Type B pancreatic cell (in vitro differentiated cells): ENCODE measurements around the gene DNAJC15. TPM values are rescaled to one million over a fixed set of nuclear protein-coding genes. Genes with fewer than 3 reads are reported as not detected.

ENCODE experiments used
- DNase-seq: peaks from one replicate; pipeline ENCODE4 v3.0.0; 2021; ENCODE audit warnings: mixed read lengths; ENCODE audit not compliant: unreplicated experiment; ENCODE audit errors: extremely low spot score
- H3K27ac Mint-ChIP-seq: 2 replicates; pipeline ENCODE4 v1.8.0; 2021; ENCODE audit warnings: mild to moderate bottlenecking, mixed read lengths
- H3K27me3 Mint-ChIP-seq: 2 replicates; pipeline ENCODE4 v1.8.0; 2021; ENCODE audit warnings: mixed read lengths
- H3K36me3 Mint-ChIP-seq: 2 replicates; pipeline ENCODE4 v1.8.0; 2021; ENCODE audit warnings: mixed read lengths
- H3K4me1 Mint-ChIP-seq: one replicate; pipeline ENCODE4 v1.8.0; 2021; ENCODE audit warnings: mixed read lengths; ENCODE audit not compliant: unreplicated experiment
- H3K4me3 Mint-ChIP-seq: 2 replicates; pipeline ENCODE4 v1.8.0; 2021; ENCODE audit warnings: mild to moderate bottlenecking, mixed read lengths
- H3K9me3 Mint-ChIP-seq: 2 replicates; pipeline ENCODE4 v1.8.0; 2021; ENCODE audit warnings: mixed read lengths
- long read RNA-seq: library from polyadenylated mRNA; unstranded; transcript quantifications from one replicate; pipeline ENCODE4 v2.0.0, GENCODE V29; 2020
- total RNA-seq: library from RNA; stranded (reverse); gene quantifications from 2 replicates; pipeline ENCODE4 v1.2.1, GENCODE V29; 2021; ENCODE audit warnings: low replicate concordance
- TF ChIP-seq, protein P1 (sequence below): fragments of 200-600 bp; sonication (generic); conservative IDR thresholded peaks from 2 replicates; pipeline ENCODE4 v1.5.0; 2021; ENCODE audit warnings: antibody characterized with exemption, mild to moderate bottlenecking

Gene DNAJC15
- total RNA-seq, result 19.7 and 23.8 TPM in 2 replicates
- long read RNA-seq, full-length matches to known transcripts, result 35 of 64 reads
- long read RNA-seq, partial matches to known transcripts, result 9 of 64 reads
- long read RNA-seq, other reads (novel, unspliced or antisense), result 20 of 64 reads

DNA sequence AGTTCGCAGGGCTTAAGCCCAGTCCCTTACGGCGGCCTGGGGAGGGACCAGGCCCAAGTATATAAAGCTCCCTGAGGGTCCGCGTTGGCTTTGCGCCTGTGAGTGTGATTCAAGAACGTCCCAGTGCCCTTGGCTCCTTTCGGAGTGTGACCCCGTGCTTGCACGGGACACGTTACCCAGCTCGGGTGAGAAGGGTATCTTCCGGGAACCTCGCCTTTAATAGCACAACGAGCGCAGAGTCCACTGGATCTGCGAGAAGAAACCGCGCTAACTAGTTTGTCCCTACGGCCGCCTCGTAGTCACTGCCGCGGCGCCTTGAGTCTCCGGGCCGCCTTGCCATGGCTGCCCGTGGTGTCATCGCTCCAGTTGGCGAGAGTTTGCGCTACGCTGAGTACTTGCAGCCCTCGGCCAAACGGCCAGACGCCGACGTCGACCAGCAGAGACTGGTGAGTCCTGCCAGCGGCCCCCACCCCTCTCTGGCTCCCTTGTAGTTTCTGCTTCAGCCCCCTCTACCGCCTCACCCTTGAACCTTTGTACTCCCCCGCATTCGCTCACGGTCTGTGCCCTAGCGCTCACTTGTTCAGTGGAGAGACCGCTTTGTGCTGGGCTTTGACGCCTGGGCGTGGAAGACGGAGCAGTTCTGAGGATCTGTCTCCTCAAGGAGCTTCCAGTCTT lies at the start of gene DNAJC15:
TSS of gene DNAJC15 (plus strand) at position 298 of the 675 bp plus-strand sequence. CDS start at position 339, 41 bp downstream.
- no peaks in the 10 kb centered on the region for H3K27me3 Mint-ChIP-seq
- H3K4me3 Mint-ChIP-seq, result peak within 1 kb of the TSS; percentile 97
- peaks cover 14% of the 10 kb centered on the region for H3K36me3 Mint-ChIP-seq
- TF ChIP-seq, protein P1, sequence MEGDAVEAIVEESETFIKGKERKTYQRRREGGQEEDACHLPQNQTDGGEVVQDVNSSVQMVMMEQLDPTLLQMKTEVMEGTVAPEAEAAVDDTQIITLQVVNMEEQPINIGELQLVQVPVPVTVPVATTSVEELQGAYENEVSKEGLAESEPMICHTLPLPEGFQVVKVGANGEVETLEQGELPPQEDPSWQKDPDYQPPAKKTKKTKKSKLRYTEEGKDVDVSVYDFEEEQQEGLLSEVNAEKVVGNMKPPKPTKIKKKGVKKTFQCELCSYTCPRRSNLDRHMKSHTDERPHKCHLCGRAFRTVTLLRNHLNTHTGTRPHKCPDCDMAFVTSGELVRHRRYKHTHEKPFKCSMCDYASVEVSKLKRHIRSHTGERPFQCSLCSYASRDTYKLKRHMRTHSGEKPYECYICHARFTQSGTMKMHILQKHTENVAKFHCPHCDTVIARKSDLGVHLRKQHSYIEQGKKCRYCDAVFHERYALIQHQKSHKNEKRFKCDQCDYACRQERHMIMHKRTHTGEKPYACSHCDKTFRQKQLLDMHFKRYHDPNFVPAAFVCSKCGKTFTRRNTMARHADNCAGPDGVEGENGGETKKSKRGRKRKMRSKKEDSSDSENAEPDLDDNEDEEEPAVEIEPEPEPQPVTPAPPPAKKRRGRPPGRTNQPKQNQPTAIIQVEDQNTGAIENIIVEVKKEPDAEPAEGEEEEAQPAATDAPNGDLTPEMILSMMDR, result peak; percentile 18
- peak; percentile 82 for DNase-seq
- H3K9me3 Mint-ChIP-seq, result peaks cover 5% of the 10 kb centered on the region
- H3K4me1 Mint-ChIP-seq, result peaks cover 29% of the 10 kb centered on the region
- peak within 1 kb of the TSS; percentile 95 for H3K27ac Mint-ChIP-seq

DNA sequence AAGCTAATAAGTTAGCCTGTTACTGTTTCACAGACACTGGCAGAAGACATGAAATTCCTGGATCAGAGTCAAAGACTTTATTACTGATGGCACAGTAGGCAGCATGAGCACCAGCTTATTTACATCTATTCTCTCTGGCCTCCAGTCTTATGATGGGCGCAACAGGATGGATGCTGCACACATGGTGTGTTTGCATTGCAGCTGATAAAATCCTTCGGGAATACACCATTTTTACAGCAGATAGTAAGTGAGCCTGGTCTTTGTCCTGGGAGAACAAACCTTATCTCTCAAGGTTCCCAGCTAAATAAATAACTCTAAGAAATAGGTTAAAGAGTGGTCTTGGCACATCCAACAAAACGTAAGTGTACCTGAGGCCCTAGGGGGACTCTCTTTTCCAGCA lies 47.3 kb upstream of the DNAJC15 start:
- no peak overlapping the region for H3K27ac Mint-ChIP-seq
- TF ChIP-seq, protein P1, result no peak
- peaks cover 4% of the 10 kb centered on the region for H3K9me3 Mint-ChIP-seq
- no peak overlapping the region for H3K4me3 Mint-ChIP-seq
- DNase-seq, result no peak
- H3K36me3 Mint-ChIP-seq, result no peaks in the 10 kb centered on the region
- H3K27me3 Mint-ChIP-seq, result no peaks in the 10 kb centered on the region
- peaks cover 16% of the 10 kb centered on the region for H3K4me1 Mint-ChIP-seq

DNA sequence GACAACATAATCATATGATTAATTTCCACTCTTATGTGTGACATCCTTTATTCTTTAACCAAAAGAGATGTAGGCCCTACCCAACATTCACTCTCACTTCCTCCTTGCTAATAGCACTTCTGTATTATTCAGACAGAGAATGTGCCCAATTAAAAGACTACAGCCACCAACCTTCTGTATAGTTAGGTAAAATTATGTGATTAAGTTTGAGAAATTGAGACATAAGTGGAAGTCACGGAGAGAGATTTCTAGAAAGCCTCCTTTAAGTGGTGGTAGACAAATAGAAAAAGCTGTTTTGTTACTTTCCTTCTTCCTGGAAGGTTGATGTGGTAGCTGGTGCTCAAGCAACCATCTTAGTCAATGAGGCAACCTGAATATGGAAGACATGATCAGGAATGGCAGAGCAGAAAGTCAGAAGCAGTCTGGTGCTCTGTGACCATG lies 46.1 kb upstream of the DNAJC15 start:
- peaks cover 4% of the 10 kb centered on the region for H3K9me3 Mint-ChIP-seq
- H3K27ac Mint-ChIP-seq, result no peak overlapping the region
- no peaks in the 10 kb centered on the region for H3K36me3 Mint-ChIP-seq
- TF ChIP-seq, protein P1, result no peak
- H3K4me1 Mint-ChIP-seq, result peaks cover 17% of the 10 kb centered on the region
- no peak for DNase-seq
- no peak overlapping the region for H3K4me3 Mint-ChIP-seq
- H3K27me3 Mint-ChIP-seq, result no peaks in the 10 kb centered on the region

DNA sequence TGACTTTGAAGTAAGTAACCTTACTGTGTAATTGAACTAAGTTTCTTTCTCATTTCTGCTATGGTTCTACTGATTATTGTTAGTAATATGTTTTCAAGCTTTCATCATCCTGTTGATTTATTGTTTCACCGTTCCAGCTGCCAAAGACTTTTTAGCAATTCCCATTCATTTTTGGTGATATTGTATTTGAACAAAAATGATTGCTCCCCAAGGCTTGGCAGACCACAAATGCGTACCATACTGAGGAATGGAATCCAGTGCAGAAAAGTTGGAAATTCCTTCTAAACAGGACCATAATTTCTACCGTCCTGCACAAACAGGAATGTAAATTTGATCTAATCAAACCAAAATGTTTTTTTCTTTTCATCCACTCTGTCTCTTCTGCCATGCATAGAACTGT lies 42.1 kb upstream of the DNAJC15 start:
- peak overlapping the region; percentile 3 for H3K4me3 Mint-ChIP-seq
- H3K4me1 Mint-ChIP-seq, result peaks cover 16% of the 10 kb centered on the region
- peak overlapping the region; percentile 54 for H3K27ac Mint-ChIP-seq
- no peaks in the 10 kb centered on the region for H3K36me3 Mint-ChIP-seq
- TF ChIP-seq, protein P1, result no peak
- H3K27me3 Mint-ChIP-seq, result no peaks in the 10 kb centered on the region
- DNase-seq, result no peak
- peaks cover 4% of the 10 kb centered on the region for H3K9me3 Mint-ChIP-seq

DNA sequence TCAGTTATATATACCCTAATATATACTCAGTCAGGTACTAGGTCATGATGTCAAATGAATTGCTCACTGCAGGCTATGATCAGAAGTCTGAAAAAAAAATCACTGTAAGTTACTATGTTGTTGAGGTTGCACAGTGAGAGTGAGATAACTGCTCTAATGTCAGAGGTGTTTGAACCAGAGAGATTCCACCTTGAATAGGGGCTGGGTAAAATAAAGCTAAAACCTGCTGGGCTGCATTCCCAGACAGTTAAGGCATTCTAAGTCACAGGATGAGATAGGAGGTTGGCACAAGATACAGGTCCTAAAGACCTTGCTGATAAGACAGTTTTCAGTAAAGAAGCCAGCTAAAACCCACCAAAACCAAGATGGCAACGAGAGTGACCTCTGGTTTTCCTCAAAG lies 41.5 kb upstream of the DNAJC15 start:
- TF ChIP-seq, protein P1, result no peak
- Mint-ChIP-seq H3K4me3 (peak overlapping the region; percentile 6), H3K27me3 (no peaks in the 10 kb centered on the region), H3K36me3 (no peaks in the 10 kb centered on the region), H3K9me3 (peaks cover 4% of the 10 kb centered on the region), H3K4me1 (peaks cover 16% of the 10 kb centered on the region), H3K27ac (peak overlapping the region; percentile 54)
- no peak for DNase-seq
